ENCODE data around the gene ATP11B. TPM values are rescaled to one million over a fixed set of nuclear protein-coding genes. Genes with fewer than 3 reads are reported as not detected.
"Not testable (repeated sequence)": the region's sequence is repeated elsewhere in the genome, so short reads cannot be mapped to it uniquely, and the experiment has no call there.

ATP11B gene
- total RNA-seq, 1 donor from 2014 or later: 40.6 TPM

- intact Hi-C loops (cut with DNase I): no loop called here
- DNase-seq (ENCODE audit: low spot score): no peak
Observed at GRCh38 chr3:182818296-182818978, 25.1 kb downstream of the ATP11B start.

DNA sequence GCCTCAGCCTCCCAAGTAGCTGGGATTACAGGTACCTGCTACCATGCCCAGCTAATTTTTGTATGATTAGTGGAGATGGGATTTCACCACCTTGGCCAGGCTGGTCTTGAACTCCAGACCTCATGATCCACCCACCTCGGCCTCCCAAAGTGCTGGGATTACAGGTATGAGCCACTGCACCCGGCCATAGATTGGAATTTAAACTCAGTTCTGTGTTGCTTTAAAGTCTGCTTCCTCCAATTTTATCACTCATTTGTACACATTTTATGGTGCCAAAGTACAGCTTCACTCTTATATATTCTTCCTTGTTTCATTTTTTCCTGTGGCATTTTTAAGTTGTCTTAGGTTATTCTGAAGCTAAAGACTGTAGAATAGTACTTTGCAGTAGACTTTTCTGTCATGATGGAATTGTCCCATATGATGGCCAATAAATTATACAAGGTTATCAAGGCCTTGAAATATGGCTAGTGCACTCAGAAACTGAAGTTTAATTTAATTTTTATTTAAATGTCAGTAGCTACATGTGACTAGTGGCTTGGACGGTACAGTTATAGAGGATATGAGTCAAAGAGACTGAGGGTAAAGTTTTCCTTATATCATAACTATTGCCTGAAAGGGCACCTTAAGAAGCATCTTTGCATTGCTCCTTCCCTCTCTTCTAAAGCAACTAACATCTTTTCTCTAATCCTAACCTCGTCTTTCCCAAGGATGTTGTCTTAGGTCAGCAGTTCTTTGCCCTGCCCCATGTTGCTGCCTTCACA, 28.1 kb downstream of the ATP11B start:
- no peak for DNase-seq (ENCODE audit: low spot score)
- intact Hi-C loops (cut with DNase I): no loop called here

GRCh38 chr3:182822260-182822659, 29.0 kb downstream of the ATP11B start:
- intact Hi-C loops (cut with DNase I); DNase-seq (ENCODE audit: low spot score): not testable (repeated sequence)

GRCh38 chr3:182824957-182825356, 31.7 kb downstream of the ATP11B start:
- intact Hi-C loops (cut with DNase I): no loop called here
- no peak for DNase-seq (ENCODE audit: low spot score)

DNA sequence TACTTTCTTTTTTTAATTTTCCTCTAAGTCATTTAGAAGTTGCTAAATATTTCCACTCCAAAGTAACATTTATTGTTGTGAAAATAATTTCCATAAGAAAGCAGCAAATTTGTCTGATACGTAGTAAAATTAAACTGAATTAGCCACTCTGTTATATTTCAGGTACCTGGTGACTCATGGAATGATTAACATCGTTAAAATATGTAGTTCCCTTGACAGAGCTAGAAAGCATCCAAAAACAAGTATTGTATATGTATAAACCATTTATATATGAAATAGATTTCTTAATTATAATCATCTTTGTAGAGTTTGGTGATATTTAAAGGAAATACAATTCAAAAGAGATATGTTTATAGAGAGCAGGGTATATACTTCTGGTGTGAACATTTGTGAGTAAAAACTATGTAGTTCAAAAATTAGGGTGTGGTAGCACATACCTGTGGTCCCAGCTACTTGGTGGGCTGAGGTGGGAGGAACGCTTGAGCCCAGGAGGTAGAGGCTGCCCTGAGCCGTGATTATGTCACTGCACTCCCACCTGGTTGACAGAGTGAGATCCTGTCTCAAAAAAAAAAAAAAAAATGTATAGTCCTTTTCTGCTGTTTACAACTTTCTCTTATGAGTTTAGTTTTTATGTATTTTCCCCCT, 36.6 kb downstream of the ATP11B start:
- DNase-seq (ENCODE audit: low spot score): no peak
- intact Hi-C loops (cut with DNase I): no loop called here

DNA sequence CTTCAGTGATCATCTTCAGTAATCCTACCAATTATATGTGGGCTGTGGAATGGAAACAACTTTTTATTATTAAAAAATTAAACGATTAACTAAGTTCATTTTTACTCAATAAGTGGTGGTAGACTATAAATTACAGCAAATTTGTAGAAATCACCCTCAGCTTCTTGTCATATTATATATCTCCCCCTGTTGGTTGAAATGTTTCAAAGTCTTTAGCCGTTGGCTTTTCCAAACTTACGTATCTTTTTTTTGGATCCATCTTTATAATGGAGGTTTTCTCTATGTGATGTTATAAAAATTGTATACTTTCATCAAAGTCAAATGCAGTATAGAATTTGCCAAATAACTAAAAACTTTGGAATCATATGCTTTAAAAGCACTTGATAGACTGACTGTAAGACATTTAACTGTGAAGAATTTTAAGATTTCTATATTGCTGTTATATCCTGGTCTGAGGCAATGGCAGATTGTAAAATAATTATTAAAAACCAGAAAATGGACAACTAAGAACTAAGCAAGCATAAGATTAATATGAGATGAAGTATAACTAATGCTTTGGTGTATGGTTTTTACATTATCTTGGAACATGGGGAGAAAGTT, 44.7 kb downstream of the ATP11B start:
- no peak for DNase-seq (ENCODE audit: low spot score)
- intact Hi-C loops (cut with DNase I): loop anchor here (1.0 kb wide), 1 partner anchor 124 kb away; no protein-coding TSS in a partner anchor

DNA sequence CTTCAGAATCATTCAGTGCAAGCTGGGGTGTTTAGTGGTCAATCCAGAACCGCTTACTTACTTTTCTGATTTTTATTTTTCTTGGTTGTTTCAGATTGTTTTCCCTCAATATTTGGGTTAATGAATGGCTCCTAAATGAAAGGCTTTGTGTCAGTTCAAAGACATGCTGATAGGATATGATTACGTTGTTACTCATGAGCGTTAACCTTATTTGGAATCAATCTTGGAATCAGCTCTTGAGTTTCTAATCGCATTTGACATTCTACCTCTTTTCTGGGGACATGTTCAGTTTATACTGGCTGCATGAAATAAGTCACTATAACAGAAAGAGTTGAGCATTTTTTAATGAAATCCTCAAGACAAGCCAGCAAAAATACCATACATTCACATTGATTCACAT, 50.2 kb downstream of the ATP11B start:
- intact Hi-C loops (cut with DNase I): no loop called here
- no peak for DNase-seq (ENCODE audit: low spot score)

DNA sequence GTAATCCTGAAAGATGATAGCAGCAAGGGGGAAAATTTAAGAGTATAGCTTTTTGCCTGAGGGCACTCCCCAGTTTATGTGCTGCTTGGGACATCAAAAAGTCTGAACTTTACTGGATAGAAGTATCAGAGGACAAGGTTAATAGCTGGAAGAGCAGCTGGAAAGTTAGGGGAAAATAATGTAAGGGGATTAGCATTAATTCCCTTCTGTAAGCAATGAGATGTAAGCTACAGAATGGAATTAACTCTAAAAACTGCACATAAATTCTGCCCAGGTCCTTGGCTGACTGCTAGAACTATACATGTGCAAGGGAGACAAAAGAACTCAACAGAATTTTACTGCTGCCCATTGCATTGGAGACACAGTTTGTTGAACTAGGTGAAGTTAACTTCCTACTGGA, 55.6 kb downstream of the ATP11B start:
- intact Hi-C loops (cut with DNase I): no loop called here
- no peak for DNase-seq (ENCODE audit: low spot score)

- intact Hi-C loops (cut with DNase I): no loop called here
- DNase-seq (ENCODE audit: low spot score): no peak
Observed at GRCh38 chr3:182855076-182855475, 61.8 kb downstream of the ATP11B start.

- intact Hi-C loops (cut with DNase I): no loop called here
Observed at GRCh38 chr3:182861348-182861747, 68.0 kb downstream of the ATP11B start.

DNA sequence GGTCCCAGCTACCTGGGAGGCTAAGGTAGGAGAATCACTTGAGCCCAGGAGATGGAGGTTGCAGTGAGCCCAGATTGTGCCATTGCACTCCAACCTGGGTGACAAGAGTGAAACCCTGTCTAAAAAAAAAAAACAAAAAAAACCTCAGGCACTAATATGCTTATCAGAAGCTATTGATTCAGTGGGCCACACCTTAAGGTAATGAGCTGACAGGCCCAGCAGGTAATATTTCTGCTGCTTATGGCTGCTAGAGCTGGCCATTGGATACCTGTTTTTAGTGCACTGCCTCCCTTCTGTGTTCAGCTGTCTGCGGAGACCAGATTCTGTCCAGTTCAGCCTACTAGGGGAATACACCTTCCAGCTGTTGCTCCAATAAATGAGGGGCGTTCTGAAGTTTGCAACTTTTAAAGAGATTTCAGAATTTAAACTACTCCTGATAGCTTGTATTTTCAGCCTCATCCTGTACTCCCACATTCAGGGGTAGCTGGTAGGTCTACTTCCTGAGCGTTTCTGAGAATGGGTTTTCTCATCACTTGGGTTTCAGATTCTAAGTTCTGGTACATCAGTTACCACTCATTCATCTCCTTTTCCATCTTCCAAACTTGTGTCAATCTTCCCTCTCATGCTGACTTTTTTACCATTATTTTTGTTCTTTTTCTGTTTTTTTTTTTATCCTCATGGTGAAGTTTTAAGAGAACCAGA, 69.0 kb downstream of the ATP11B start:
- no peak for DNase-seq (ENCODE audit: low spot score)
- intact Hi-C loops (cut with DNase I): no loop called here

More at GRCh38 chr3:182861348-182861747, 68.0 kb downstream of the ATP11B start:
- no peak for DNase-seq (ENCODE audit: low spot score)

DNA sequence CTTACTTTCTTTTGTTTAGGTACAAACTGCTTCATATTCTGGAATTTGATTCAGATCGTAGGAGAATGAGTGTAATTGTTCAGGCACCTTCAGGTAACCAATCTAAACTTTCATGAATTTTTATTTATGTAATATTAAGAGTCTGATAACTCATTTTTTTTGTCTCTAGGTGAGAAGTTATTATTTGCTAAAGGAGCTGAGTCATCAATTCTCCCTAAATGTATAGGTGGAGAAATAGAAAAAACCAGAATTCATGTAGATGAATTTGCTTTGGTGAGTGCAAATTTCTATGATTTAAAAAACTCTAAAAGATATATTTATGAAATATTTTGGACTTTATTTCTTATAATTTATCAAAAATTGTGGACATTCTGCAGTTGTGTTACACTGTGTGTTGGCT, 75.8 kb downstream of the ATP11B start:
- no peak for DNase-seq (ENCODE audit: low spot score)
- intact Hi-C loops (cut with DNase I): no loop called here

GRCh38 chr3:182870917-182871316, 77.6 kb downstream of the ATP11B start:
- intact Hi-C loops (cut with DNase I); DNase-seq (ENCODE audit: low spot score): not testable (repeated sequence)

- intact Hi-C loops (cut with DNase I): no loop called here
- no peak for DNase-seq (ENCODE audit: low spot score)
Observed at GRCh38 chr3:182879031-182879611, 85.8 kb downstream of the ATP11B start.

GRCh38 chr3:182886497-182886896, 93.2 kb downstream of the ATP11B start:
- intact Hi-C loops (cut with DNase I): no loop called here
- DNase-seq (ENCODE audit: low spot score): no peak

GRCh38 chr3:182889948-182890629, 96.8 kb downstream of the ATP11B start:
- no peak for DNase-seq (ENCODE audit: low spot score)
- intact Hi-C loops (cut with DNase I): no loop called here

DNA sequence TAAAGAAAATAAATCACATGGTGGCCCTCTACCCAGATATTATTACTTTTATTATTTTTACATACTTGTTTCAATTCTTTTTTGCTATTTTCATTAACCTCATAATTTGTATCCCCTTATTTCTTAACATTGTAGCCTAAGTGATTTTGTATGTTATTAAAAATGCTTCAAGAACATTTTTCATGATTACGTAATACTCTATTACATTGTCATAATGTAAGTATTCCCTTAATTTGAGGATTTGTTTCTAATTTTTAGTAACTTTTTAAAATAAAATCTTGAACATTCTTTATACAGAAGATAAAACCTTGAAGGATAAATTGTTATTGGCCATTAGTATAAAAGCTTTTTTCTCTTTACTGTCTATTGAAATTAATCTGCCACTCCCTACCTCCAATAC, 98.1 kb downstream of the ATP11B start:
- DNase-seq (ENCODE audit: low spot score): no peak
- intact Hi-C loops (cut with DNase I): no loop called here

DNA sequence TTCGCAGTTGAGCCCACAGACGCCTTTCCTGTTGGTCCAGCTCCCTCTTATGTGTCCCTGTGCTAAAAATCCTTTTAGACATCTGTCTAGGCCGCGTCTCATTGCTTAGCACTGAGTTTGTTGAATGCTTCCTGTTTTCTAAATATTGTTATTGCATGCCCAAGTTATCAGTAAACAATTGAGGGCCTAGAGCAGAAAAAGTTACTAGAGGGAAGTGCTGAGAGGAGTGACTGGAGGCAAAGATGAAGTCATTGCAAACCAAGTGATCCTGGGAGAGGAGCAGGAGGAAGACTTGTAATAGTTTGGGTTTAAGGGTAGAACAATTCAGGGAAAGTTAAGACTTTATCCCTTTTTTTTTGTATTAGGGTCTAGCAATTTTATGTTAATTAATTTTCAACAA, 98.9 kb downstream of the ATP11B start:
- intact Hi-C loops (cut with DNase I): no loop called here
- no peak for DNase-seq (ENCODE audit: low spot score)

Measured in cardiac septum (tissue), 1 donor.